ENCODE results near the gene ZNF613. TPM values are rescaled to one million over a fixed set of nuclear protein-coding genes. Genes with fewer than 3 reads are reported as not detected.

ZNF613 gene
- total RNA-seq, 1 experiment from 2014 or later, result 5.3 TPM

- Histone ChIP-seq H3K36me3 (ENCODE audit: insufficient read depth, low read length, poor library complexity, severe bottlenecking) (peaks cover 13% of the 10 kb centered on the region), H3K4me1 (ENCODE audit: insufficient read depth, low read length, poor library complexity, severe bottlenecking) (no peaks in the 10 kb centered on the region), H3K27me3 (replicated peaks; ENCODE audit: insufficient read depth, low read depth, low read length, poor library complexity) (no peaks in the 10 kb centered on the region), H3K9me3 (ENCODE audit: low read depth, low read length, poor library complexity, severe bottlenecking) (peaks cover 35% of the 10 kb centered on the region), H3K4me3 (ENCODE audit: low read depth, low read length, poor library complexity, severe bottlenecking) (peak overlapping the region; percentile 84), H3K27ac (ENCODE audit: low read depth, low read length, poor library complexity, severe bottlenecking) (peak overlapping the region; percentile 90)
- TF ChIP-seq EZH2 (IDR thresholded peaks at IDR 0.05; ENCODE audit: borderline replicate concordance, low read depth, low read length, poor library complexity, severe bottlenecking) (no peak), CTCF (conservative IDR thresholded peaks at IDR 0.05; ENCODE audit: low read depth, low read length) (no peak)
- DNase-seq (ENCODE audit: low spot score), result no peak
- no TSS peak for BruUV-seq (replicated peaks)
- CTCF ChIA-PET, result no interaction called here
- intact Hi-C loops (cut with micrococcal nuclease; ENCODE audit: unreplicated experiment), result loop anchor here (2.0 kb wide), 1 partner anchor 40 kb away; the partner anchor contains the start of gene ZNF577
- POLR2A ChIA-PET (ENCODE audit: low non-redundant PET), result no interaction called here
Measured at GRCh38 chr19:51926426-51926783, 867 bp upstream of the ZNF613 start.

GRCh38 chr19:51927859-51928258, 587 bp downstream of the ZNF613 start:
- ChIA-PET POLR2A (ENCODE audit: low non-redundant PET) (no interaction called here), CTCF (no interaction called here)
- H3K36me3 ChIP-seq (ENCODE audit: insufficient read depth, low read length, poor library complexity, severe bottlenecking), result peaks cover 19% of the 10 kb centered on the region
- no peak for DNase-seq (ENCODE audit: low spot score)
- peak overlapping the region; percentile 84 for H3K4me3 ChIP-seq (ENCODE audit: low read depth, low read length, poor library complexity, severe bottlenecking)
- H3K9me3 ChIP-seq (ENCODE audit: low read depth, low read length, poor library complexity, severe bottlenecking), result peaks cover 20% of the 10 kb centered on the region
- no peaks in the 10 kb centered on the region for H3K27me3 ChIP-seq (replicated peaks; ENCODE audit: insufficient read depth, low read depth, low read length, poor library complexity)
- intact Hi-C loops (cut with micrococcal nuclease; ENCODE audit: unreplicated experiment), result loop anchor here (2.0 kb wide), 1 partner anchor 41 kb away; the partner anchor contains the start of gene ZNF577
- H3K4me1 ChIP-seq (ENCODE audit: insufficient read depth, low read length, poor library complexity, severe bottlenecking), result no peaks in the 10 kb centered on the region
- TF ChIP-seq EZH2 (IDR thresholded peaks at IDR 0.05; ENCODE audit: borderline replicate concordance, low read depth, low read length, poor library complexity, severe bottlenecking) (no peak), CTCF (conservative IDR thresholded peaks at IDR 0.05; ENCODE audit: low read depth, low read length) (no peak)
- peak overlapping the region; percentile 90 for H3K27ac ChIP-seq (ENCODE audit: low read depth, low read length, poor library complexity, severe bottlenecking)
- BruUV-seq (replicated peaks), result TSS peak; percentile 28

GRCh38 chr19:51931921-51932320, 4.6 kb downstream of the ZNF613 start:
- no peaks in the 10 kb centered on the region for H3K4me1 ChIP-seq (ENCODE audit: insufficient read depth, low read length, poor library complexity, severe bottlenecking)
- no peak overlapping the region for H3K4me3 ChIP-seq (ENCODE audit: low read depth, low read length, poor library complexity, severe bottlenecking)
- CTCF ChIA-PET, result no interaction called here
- POLR2A ChIA-PET (ENCODE audit: low non-redundant PET), result no interaction called here
- H3K27ac ChIP-seq (ENCODE audit: low read depth, low read length, poor library complexity, severe bottlenecking), result no peak overlapping the region
- peaks cover 32% of the 10 kb centered on the region for H3K36me3 ChIP-seq (ENCODE audit: insufficient read depth, low read length, poor library complexity, severe bottlenecking)
- no peaks in the 10 kb centered on the region for H3K27me3 ChIP-seq (replicated peaks; ENCODE audit: insufficient read depth, low read depth, low read length, poor library complexity)
- TF ChIP-seq CTCF (conservative IDR thresholded peaks at IDR 0.05; ENCODE audit: low read depth, low read length) (no peak), EZH2 (IDR thresholded peaks at IDR 0.05; ENCODE audit: borderline replicate concordance, low read depth, low read length, poor library complexity, severe bottlenecking) (no peak)
- BruUV-seq (replicated peaks), result no TSS peak
- intact Hi-C loops (cut with micrococcal nuclease; ENCODE audit: unreplicated experiment), result no loop called here
- no peaks in the 10 kb centered on the region for H3K9me3 ChIP-seq (ENCODE audit: low read depth, low read length, poor library complexity, severe bottlenecking)
- DNase-seq (ENCODE audit: low spot score), result no peak

Measured in A673 (cell line).